Right ventricle myocardium superior (tissue), 1 donor: ENCODE data around the gene MTCL1. TPM values are rescaled to one million over a fixed set of nuclear protein-coding genes. Genes with fewer than 3 reads are reported as not detected.

Source experiments
- ATAC-seq: fragments of 200-7000 bp; cut with Tn5 transposase; one replicate; pipeline ENCODE4 v1.9.1; 2020; ENCODE audit warnings: mild to moderate bottlenecking; ENCODE audit not compliant: poor library complexity
- DNase-seq: peaks from one replicate; pipeline ENCODE4 v3.0.0-alpha.2; 2020
- intact Hi-C: fragments of 100-400 bp; cut with DNase I; formaldehyde crosslinking; loops from one replicate; pipeline ENCODE4 v1.11.2; 2022
- total RNA-seq: library from RNA; stranded (reverse); fragmentation: NEBNext Ultra II Directional; extraction: Animal tissue kit (Norgen Biotek cat#: 25700); gene quantifications from one replicate; pipeline ENCODE4 v1.2.1, GENCODE V29; 2021
- donor health status: DM: no; HTN: yes; CAD: no; lungs with severe emphysema.

The MTCL1 gene
- total RNA-seq, 1 donor from 2014 or later = 9.0 TPM

- intact Hi-C loops = no loop called here
- ATAC-seq = peak; percentile 92
- DNase-seq = peak; percentile 72
These were observed 24.9 kb downstream of the MTCL1 start for GRCh38 chr18:8730080-8730827.

GRCh38 chr18:8732442-8733360 is 27.3 kb downstream of the MTCL1 start:
- ATAC-seq (no peak), DNase-seq (no peak)
- intact Hi-C loops = no loop called here

- intact Hi-C loops = no loop called here
- ATAC-seq = peak; percentile 74
- DNase-seq = no peak
These were observed 29.1 kb downstream of the MTCL1 start for GRCh38 chr18:8734496-8734895.

GRCh38 chr18:8735274-8735673 is 29.9 kb downstream of the MTCL1 start:
- ATAC-seq = no peak
- intact Hi-C loops = no loop called here
- DNase-seq = no peak

- ATAC-seq = no peak
- intact Hi-C loops = no loop called here
- DNase-seq = no peak
These were observed 35.8 kb downstream of the MTCL1 start for GRCh38 chr18:8741117-8741516.

- DNase-seq (no peak), ATAC-seq (no peak)
- intact Hi-C loops = no loop called here
These were observed 36.2 kb downstream of the MTCL1 start for GRCh38 chr18:8741532-8741931.

GRCh38 chr18:8742387-8743361 is 37.3 kb downstream of the MTCL1 start:
- intact Hi-C loops = no loop called here
- ATAC-seq (no peak), DNase-seq (no peak)

GRCh38 chr18:8744038-8744437 is 38.7 kb downstream of the MTCL1 start:
- intact Hi-C loops = no loop called here
- no peak for DNase-seq
- ATAC-seq = no peak

GRCh38 chr18:8744656-8745055 is 39.3 kb downstream of the MTCL1 start:
- intact Hi-C loops = no loop called here
- ATAC-seq (no peak), DNase-seq (no peak)

- no peak for DNase-seq
- intact Hi-C loops = no loop called here
These were observed 40.1 kb downstream of the MTCL1 start for GRCh38 chr18:8745355-8746014.

GRCh38 chr18:8747440-8747937 is 42.1 kb downstream of the MTCL1 start:
- DNase-seq (no peak), ATAC-seq (no peak)
- intact Hi-C loops = no loop called here

More at GRCh38 chr18:8745355-8746014, 40.1 kb downstream of the MTCL1 start:
- no peak for ATAC-seq

GRCh38 chr18:8749492-8749891 is 44.1 kb downstream of the MTCL1 start:
- ATAC-seq (no peak), DNase-seq (no peak)
- intact Hi-C loops = no loop called here

- DNase-seq = no peak
- intact Hi-C loops = no loop called here
- no peak for ATAC-seq
These were observed 45.6 kb downstream of the MTCL1 start for GRCh38 chr18:8750954-8751415.

GRCh38 chr18:8751692-8752091 is 46.3 kb downstream of the MTCL1 start:
- no peak for DNase-seq
- intact Hi-C loops = no loop called here
- no peak for ATAC-seq

- intact Hi-C loops = no loop called here
- no peak for DNase-seq
- no peak for ATAC-seq
These were observed 47.0 kb downstream of the MTCL1 start for GRCh38 chr18:8752329-8752728.

GRCh38 chr18:8754995-8755960 is 49.9 kb downstream of the MTCL1 start:
- ATAC-seq = no peak
- intact Hi-C loops = no loop called here
- no peak for DNase-seq

- intact Hi-C loops = no loop called here
- no peak for DNase-seq
These were observed 51.2 kb downstream of the MTCL1 start for GRCh38 chr18:8756571-8756970.

More at GRCh38 chr18:8756571-8756970, 51.2 kb downstream of the MTCL1 start:
- no peak for ATAC-seq
